ENCODE results near the gene CNTLN. TPM values are rescaled to one million over a fixed set of nuclear protein-coding genes. Genes with fewer than 3 reads are reported as not detected.

CNTLN gene
- total RNA-seq, 1 donor from 2014 or later = 13.6 TPM

GRCh38 chr9:17422994-17423680, 288.3 kb downstream of the CNTLN start:
- no peak overlapping the region for H3K4me3 Mint-ChIP-seq (ENCODE audit: unreplicated experiment)

GRCh38 chr9:17423681-17424011, 288.8 kb downstream of the CNTLN start:
- H3K27ac Mint-ChIP-seq (ENCODE audit: unreplicated experiment) = no peak overlapping the region

More at GRCh38 chr9:17422994-17423680, 288.3 kb downstream of the CNTLN start:
- Mint-ChIP-seq H3K9me3 (ENCODE audit: unreplicated experiment) (no peaks in the 10 kb centered on the region), H3K27me3 (ENCODE audit: unreplicated experiment) (no peaks in the 10 kb centered on the region), H3K4me1 (ENCODE audit: unreplicated experiment) (no peaks in the 10 kb centered on the region), H3K27ac (ENCODE audit: unreplicated experiment) (no peak overlapping the region), H3K36me3 (ENCODE audit: unreplicated experiment) (peaks cover 7% of the 10 kb centered on the region)
- TF ChIP-seq, protein P1, sequence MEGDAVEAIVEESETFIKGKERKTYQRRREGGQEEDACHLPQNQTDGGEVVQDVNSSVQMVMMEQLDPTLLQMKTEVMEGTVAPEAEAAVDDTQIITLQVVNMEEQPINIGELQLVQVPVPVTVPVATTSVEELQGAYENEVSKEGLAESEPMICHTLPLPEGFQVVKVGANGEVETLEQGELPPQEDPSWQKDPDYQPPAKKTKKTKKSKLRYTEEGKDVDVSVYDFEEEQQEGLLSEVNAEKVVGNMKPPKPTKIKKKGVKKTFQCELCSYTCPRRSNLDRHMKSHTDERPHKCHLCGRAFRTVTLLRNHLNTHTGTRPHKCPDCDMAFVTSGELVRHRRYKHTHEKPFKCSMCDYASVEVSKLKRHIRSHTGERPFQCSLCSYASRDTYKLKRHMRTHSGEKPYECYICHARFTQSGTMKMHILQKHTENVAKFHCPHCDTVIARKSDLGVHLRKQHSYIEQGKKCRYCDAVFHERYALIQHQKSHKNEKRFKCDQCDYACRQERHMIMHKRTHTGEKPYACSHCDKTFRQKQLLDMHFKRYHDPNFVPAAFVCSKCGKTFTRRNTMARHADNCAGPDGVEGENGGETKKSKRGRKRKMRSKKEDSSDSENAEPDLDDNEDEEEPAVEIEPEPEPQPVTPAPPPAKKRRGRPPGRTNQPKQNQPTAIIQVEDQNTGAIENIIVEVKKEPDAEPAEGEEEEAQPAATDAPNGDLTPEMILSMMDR (IDR thresholded peaks at IDR 0.05) = no peak
- no peak for DNase-seq (ENCODE audit: extremely low spot score, unreplicated experiment)

DNA sequence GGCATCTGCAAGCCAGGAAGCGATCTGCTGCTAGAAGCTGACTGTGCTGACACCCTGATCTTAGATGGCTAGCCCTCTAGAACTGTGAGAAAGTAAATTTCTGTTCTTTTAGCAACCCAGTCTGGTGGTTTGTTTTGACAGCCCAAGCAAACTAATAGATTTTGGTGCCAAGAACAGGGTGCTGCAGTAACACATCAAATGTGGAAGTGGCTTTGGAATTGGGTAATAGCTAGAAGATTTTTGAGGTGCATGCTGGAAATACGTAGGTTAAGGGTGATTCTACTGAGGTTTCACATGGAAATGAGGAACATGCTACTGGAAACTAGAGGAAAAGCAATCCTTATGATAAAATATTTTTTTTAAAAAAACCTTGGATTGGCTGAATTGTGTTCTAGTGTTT, 290.5 kb downstream of the CNTLN start:
- Mint-ChIP-seq H3K9me3 (ENCODE audit: unreplicated experiment) (peaks cover under 1% of the 10 kb centered on the region), H3K4me3 (ENCODE audit: unreplicated experiment) (no peak overlapping the region), H3K36me3 (ENCODE audit: unreplicated experiment) (peaks cover 6% of the 10 kb centered on the region), H3K27ac (ENCODE audit: unreplicated experiment) (no peak overlapping the region), H3K4me1 (ENCODE audit: unreplicated experiment) (no peaks in the 10 kb centered on the region), H3K27me3 (ENCODE audit: unreplicated experiment) (no peaks in the 10 kb centered on the region)
- TF ChIP-seq, protein P1 (IDR thresholded peaks at IDR 0.05) = no peak
- DNase-seq (ENCODE audit: extremely low spot score, unreplicated experiment) = no peak

More at GRCh38 chr9:17423681-17424011, 288.8 kb downstream of the CNTLN start:
- Mint-ChIP-seq H3K9me3 (ENCODE audit: unreplicated experiment) (no peaks in the 10 kb centered on the region), H3K36me3 (ENCODE audit: unreplicated experiment) (peaks cover 6% of the 10 kb centered on the region), H3K4me1 (ENCODE audit: unreplicated experiment) (no peaks in the 10 kb centered on the region), H3K27me3 (ENCODE audit: unreplicated experiment) (no peaks in the 10 kb centered on the region), H3K4me3 (ENCODE audit: unreplicated experiment) (no peak overlapping the region)
- no peak for DNase-seq (ENCODE audit: extremely low spot score, unreplicated experiment)
- TF ChIP-seq, protein P1 (IDR thresholded peaks at IDR 0.05) = no peak

DNA sequence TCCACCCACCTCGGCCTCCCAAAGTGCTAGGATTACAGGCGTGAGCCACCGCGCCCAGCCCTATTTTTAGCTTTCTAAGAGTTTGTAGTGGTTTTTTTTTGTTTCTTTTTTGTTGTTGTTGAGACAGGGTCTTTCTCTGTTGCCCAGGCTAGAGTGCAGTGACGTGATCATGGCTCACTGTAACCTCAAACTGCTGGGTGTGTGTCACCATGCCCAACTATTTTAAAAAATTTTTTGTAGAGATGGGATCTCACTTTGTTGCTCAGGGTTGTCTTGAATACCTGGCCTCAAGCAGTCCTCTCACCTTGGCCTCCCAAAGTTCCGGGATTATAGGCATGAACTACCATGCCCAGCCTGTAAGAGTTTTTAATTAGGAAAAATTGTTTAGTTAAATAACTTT, 298.7 kb downstream of the CNTLN start:
- no peaks in the 10 kb centered on the region for H3K27me3 Mint-ChIP-seq (ENCODE audit: unreplicated experiment)
- H3K27ac Mint-ChIP-seq (ENCODE audit: unreplicated experiment) = no peak overlapping the region
- peaks cover 23% of the 10 kb centered on the region for H3K36me3 Mint-ChIP-seq (ENCODE audit: unreplicated experiment)

GRCh38 chr9:17436854-17437253, 302.0 kb downstream of the CNTLN start:
- Mint-ChIP-seq H3K4me3 (ENCODE audit: unreplicated experiment) (no peak overlapping the region), H3K4me1 (ENCODE audit: unreplicated experiment) (peaks cover 2% of the 10 kb centered on the region), H3K27me3 (ENCODE audit: unreplicated experiment) (no peaks in the 10 kb centered on the region), H3K9me3 (ENCODE audit: unreplicated experiment) (peaks cover 28% of the 10 kb centered on the region), H3K27ac (ENCODE audit: unreplicated experiment) (no peak overlapping the region), H3K36me3 (ENCODE audit: unreplicated experiment) (peaks cover 22% of the 10 kb centered on the region)
- TF ChIP-seq, protein P1 (IDR thresholded peaks at IDR 0.05) = no peak
- DNase-seq (ENCODE audit: extremely low spot score, unreplicated experiment) = no peak

More for the DNA sequence above, 298.7 kb downstream of the CNTLN start:
- no peak for DNase-seq (ENCODE audit: extremely low spot score, unreplicated experiment)
- Mint-ChIP-seq H3K4me3 (ENCODE audit: unreplicated experiment) (no peak overlapping the region), H3K4me1 (ENCODE audit: unreplicated experiment) (no peaks in the 10 kb centered on the region), H3K9me3 (ENCODE audit: unreplicated experiment) (peaks cover 26% of the 10 kb centered on the region)
- TF ChIP-seq, protein P1 (IDR thresholded peaks at IDR 0.05) = no peak

All from osteocyte (in vitro differentiated cells).